ENCODE results near the gene PDE4D. TPM values are rescaled to one million over a fixed set of nuclear protein-coding genes. Genes with fewer than 3 reads are reported as not detected.

PDE4D gene
- total RNA-seq, 1 donor from 2014 or later, result 11.8 TPM

GRCh38 chr5:59586841-59587240 is 306.7 kb downstream of the PDE4D start:
- TF ChIP-seq, protein P1, sequence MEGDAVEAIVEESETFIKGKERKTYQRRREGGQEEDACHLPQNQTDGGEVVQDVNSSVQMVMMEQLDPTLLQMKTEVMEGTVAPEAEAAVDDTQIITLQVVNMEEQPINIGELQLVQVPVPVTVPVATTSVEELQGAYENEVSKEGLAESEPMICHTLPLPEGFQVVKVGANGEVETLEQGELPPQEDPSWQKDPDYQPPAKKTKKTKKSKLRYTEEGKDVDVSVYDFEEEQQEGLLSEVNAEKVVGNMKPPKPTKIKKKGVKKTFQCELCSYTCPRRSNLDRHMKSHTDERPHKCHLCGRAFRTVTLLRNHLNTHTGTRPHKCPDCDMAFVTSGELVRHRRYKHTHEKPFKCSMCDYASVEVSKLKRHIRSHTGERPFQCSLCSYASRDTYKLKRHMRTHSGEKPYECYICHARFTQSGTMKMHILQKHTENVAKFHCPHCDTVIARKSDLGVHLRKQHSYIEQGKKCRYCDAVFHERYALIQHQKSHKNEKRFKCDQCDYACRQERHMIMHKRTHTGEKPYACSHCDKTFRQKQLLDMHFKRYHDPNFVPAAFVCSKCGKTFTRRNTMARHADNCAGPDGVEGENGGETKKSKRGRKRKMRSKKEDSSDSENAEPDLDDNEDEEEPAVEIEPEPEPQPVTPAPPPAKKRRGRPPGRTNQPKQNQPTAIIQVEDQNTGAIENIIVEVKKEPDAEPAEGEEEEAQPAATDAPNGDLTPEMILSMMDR (conservative IDR thresholded peaks at IDR 0.05), result no peak
- Mint-ChIP-seq H3K27me3 (ENCODE audit: low read depth) (no peaks in the 10 kb centered on the region), H3K4me1 (peaks cover 33% of the 10 kb centered on the region), H3K9me3 (no peaks in the 10 kb centered on the region), H3K27ac (ENCODE audit: unreplicated experiment) (no peak overlapping the region), H3K36me3 (ENCODE audit: low read depth) (no peaks in the 10 kb centered on the region), H3K4me3 (peak overlapping the region; percentile 82)
- no peak for DNase-seq (ENCODE audit: low read depth, low spot score)

GRCh38 chr5:59584858-59585846 is 308.4 kb downstream of the PDE4D start:
- H3K4me3 Mint-ChIP-seq, result no peak overlapping the region
- no peak for DNase-seq (ENCODE audit: low read depth, low spot score)

GRCh38 chr5:59583810-59584562 is 309.5 kb downstream of the PDE4D start:
- Mint-ChIP-seq H3K36me3 (ENCODE audit: low read depth) (no peaks in the 10 kb centered on the region), H3K27ac (ENCODE audit: unreplicated experiment) (no peak overlapping the region), H3K27me3 (ENCODE audit: low read depth) (no peaks in the 10 kb centered on the region), H3K4me3 (no peak overlapping the region), H3K9me3 (no peaks in the 10 kb centered on the region), H3K4me1 (peaks cover 46% of the 10 kb centered on the region)
- no peak for DNase-seq (ENCODE audit: low read depth, low spot score)
- TF ChIP-seq, protein P1 (conservative IDR thresholded peaks at IDR 0.05), result no peak

More at GRCh38 chr5:59584858-59585846, 308.4 kb downstream of the PDE4D start:
- Mint-ChIP-seq H3K4me1 (peaks cover 35% of the 10 kb centered on the region), H3K9me3 (no peaks in the 10 kb centered on the region), H3K27ac (ENCODE audit: unreplicated experiment) (no peak overlapping the region), H3K36me3 (ENCODE audit: low read depth) (no peaks in the 10 kb centered on the region), H3K27me3 (ENCODE audit: low read depth) (no peaks in the 10 kb centered on the region)
- TF ChIP-seq, protein P1 (conservative IDR thresholded peaks at IDR 0.05), result no peak

DNA sequence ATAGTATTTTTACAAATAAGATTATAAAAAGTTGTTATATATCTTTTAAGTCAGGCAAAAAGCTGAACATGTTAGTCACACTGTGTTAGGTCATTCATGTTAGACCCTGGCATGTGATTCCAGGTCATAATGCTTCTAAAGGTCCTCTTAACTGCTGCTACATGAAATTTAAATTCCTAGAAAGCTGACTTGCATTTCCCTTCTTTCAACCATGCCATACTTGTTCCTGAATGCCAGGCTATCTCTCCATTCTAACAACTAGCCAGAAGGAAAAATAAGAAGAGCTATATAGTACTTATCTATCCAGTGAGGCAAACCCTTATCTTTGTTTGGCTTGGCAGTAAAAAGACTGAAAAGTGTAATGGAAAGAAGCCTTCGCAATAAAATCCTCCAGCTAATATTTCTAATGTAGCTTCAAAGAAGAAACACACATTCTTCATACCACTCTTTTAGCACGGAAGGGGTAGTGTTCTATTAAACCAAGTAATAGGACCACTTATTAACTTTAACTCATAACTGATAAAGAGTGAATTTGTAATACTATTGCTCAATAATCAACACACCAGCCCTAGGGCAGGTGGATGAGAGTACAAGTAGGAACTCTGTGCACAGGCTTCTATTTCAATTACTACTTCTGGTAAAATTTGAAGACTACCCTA is 310.2 kb downstream of the PDE4D start:
- no peaks in the 10 kb centered on the region for H3K36me3 Mint-ChIP-seq (ENCODE audit: low read depth)
- no peaks in the 10 kb centered on the region for H3K9me3 Mint-ChIP-seq
- H3K4me3 Mint-ChIP-seq, result no peak overlapping the region
- no peaks in the 10 kb centered on the region for H3K27me3 Mint-ChIP-seq (ENCODE audit: low read depth)
- H3K27ac Mint-ChIP-seq (ENCODE audit: unreplicated experiment), result no peak overlapping the region
- peaks cover 51% of the 10 kb centered on the region for H3K4me1 Mint-ChIP-seq
- TF ChIP-seq, protein P1 (conservative IDR thresholded peaks at IDR 0.05), result no peak
- no peak for DNase-seq (ENCODE audit: low read depth, low spot score)

DNA sequence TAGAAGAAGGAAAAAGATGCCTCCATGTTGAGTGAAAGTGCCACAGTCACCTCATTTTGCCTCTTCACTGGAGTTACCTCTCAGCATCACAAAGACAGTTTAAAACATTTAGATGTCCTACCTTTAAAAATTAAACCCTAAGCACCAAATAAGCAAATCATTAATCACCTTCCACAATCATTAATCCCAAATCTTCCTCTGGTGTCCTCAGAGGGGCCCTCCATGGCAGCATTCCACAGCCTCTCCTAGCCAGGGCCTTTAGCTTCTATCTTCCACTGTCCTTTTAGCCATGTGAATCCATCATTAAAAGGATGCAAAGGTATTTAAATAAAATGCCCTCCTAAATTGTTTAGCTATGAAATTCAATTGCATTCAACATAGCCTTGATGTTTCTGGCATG is 310.8 kb downstream of the PDE4D start:
- TF ChIP-seq, protein P1 (conservative IDR thresholded peaks at IDR 0.05), result no peak
- no peak for DNase-seq (ENCODE audit: low read depth, low spot score)
- Mint-ChIP-seq H3K27ac (ENCODE audit: unreplicated experiment) (no peak overlapping the region), H3K9me3 (no peaks in the 10 kb centered on the region), H3K27me3 (ENCODE audit: low read depth) (no peaks in the 10 kb centered on the region), H3K4me3 (no peak overlapping the region), H3K36me3 (ENCODE audit: low read depth) (no peaks in the 10 kb centered on the region), H3K4me1 (peaks cover 46% of the 10 kb centered on the region)
